ENCODE measurements around the gene SPC24.
A peak's percentile ranks its signal among the peaks of the same experiment; 100 is the strongest.
"Not testable (repeated sequence)": the region's sequence is repeated elsewhere in the genome, so short reads cannot be mapped to it uniquely, and the experiment has no call there.

Gene SPC24

GRCh38 chr19:11164296-11164695, 8.7 kb upstream of the SPC24 start:
- no peak for DNase-seq

DNA sequence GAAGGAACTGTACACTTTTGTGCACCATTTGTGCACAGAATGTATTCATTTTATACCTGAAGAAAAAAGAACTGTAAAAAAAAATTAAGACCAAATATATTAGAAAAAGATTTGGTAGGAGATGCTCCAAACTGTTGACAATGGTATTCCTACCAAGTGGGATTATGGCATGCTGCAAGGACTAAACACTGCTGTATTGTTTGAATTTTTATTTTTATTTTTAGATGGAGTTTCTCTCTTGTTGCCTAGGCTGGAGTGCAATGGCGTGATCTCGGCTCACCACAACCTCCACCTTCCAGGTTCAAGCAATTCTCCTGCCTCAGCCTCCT, 4.8 kb upstream of the SPC24 start:
- DNase-seq = not testable (repeated sequence)

DNA sequence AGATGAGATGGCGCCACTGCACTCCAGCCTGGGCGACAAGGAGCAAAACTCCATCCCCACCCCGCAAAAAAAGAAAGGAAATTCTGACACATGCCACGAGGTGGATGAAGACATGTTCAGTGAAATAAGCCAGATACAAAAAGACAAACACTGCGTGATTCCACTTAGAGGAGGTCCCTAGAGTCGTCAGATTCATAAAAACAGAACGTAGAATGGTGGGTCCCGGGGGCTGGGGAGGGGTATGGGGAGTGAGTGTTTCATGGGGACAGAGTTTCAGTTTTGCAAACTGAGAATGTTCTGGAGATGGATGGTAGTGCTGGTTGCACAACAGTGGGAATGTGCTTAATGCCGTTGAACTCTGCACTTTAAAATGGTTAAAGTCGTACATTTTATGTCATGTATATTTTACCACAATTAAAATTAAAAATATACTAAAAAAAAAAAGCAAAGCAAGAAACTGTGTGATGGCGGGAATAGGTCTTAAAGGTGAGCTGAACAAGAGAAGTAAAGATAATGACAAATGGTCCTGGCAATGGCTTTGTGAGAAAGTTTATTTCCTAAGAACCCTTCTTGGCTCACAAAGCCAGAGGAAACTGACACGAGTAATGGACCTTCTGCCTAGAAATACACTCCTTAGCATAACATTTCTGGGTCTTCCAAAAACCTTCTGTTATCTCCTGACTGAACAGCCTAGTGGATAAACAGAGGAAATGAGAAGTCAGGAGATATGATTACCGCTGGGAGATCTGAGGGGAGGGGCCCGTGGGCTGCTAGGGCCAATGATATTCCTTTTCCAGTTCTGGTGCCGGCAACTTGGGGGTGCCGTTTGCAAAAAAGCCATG, 4.2 kb upstream of the SPC24 start:
- DNase-seq = no peak

DNA sequence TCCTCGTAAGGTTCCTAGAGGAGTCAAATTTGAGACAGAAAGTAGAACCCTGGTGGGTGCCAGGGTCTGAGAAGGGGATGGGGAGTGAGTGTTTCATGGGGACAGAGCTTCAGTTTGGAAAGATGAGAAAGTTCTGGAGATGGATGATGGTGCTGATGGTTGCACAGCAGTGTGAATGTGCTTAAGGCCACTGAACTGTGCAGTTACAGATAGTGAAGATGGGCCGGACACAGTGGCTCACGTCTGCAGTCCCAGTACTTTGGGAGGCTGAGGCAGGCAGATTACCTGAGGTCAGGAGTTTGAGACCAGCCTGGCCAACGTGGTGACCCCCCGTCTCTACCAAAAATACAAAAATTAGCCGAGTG, 917 bp downstream of the SPC24 start:
- DNase-seq = no peak

DNA sequence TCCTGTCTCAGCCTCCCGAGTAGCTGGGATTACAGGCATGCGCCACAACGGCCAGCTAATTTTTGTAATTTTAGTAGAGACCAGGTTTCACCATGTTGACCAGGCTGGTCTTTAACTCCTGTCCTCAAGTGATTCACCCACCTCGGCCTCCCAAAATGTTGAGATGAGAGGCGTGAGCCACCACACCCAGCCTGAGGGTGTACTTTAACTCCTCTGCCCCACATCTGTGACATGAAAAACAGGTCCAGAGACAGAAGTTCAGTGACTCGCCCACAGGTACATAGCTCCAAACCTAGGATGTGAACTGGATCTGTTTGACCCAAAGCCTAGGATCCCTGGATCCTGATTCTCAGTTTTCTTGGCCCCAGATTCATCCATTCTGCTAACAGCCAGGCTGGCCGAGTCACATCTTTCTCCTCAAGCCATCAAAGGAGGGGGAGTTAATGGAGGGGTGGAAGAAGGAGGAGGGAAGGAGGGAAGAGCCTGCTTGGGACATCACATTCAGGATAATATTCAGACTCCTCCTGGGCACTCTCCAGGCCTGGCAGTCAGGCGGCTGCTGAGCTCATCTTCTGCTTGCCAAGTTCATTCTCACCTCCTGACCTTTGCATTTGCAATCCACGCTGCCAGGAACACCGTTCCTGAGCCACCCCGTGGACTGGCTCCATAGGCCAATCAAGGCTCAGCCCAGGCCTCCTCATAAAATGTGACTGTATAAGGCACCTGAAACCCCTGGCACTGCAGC, 3.1 kb downstream of the SPC24 start:
- DNase-seq = no peak

- no peak for DNase-seq
Observed at GRCh38 chr19:11151181-11151580, 4.4 kb downstream of the SPC24 start.

- no peak for DNase-seq
Observed at GRCh38 chr19:11148001-11148400, 7.6 kb downstream of the SPC24 start.

- DNase-seq = no peak
Observed at GRCh38 chr19:11145536-11145924, 10.1 kb downstream of the SPC24 start.

- DNase-seq = no peak
Observed at GRCh38 chr19:11142528-11143171, 12.9 kb downstream of the SPC24 start.

- DNase-seq = no peak
Observed at GRCh38 chr19:11141937-11142527, 13.6 kb downstream of the SPC24 start.

DNA sequence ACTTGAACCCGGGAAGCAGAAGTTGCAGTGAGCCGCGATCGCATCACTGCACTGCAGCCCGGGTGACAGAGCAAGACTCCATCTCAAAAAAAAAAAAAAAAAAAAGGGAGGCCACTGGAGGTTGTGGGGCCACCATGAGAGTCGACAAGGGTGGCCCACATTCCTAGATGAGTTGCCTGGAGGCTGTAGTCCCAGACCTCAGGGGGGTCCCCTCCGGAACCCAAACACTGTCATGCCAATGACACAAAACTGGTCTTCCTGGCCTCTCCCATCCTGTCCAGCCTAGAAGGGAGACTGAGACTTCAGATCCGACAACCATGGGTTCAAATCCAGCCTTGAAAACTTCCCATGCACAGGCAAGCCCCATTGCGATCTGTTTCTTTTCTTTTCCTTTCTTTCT, 14.7 kb downstream of the SPC24 start:
- no peak for DNase-seq

GRCh38 chr19:11140023-11140538, 15.5 kb downstream of the SPC24 start:
- DNase-seq = not testable (repeated sequence)

GRCh38 chr19:11138601-11139300, 16.8 kb downstream of the SPC24 start:
- no peak for DNase-seq

DNA sequence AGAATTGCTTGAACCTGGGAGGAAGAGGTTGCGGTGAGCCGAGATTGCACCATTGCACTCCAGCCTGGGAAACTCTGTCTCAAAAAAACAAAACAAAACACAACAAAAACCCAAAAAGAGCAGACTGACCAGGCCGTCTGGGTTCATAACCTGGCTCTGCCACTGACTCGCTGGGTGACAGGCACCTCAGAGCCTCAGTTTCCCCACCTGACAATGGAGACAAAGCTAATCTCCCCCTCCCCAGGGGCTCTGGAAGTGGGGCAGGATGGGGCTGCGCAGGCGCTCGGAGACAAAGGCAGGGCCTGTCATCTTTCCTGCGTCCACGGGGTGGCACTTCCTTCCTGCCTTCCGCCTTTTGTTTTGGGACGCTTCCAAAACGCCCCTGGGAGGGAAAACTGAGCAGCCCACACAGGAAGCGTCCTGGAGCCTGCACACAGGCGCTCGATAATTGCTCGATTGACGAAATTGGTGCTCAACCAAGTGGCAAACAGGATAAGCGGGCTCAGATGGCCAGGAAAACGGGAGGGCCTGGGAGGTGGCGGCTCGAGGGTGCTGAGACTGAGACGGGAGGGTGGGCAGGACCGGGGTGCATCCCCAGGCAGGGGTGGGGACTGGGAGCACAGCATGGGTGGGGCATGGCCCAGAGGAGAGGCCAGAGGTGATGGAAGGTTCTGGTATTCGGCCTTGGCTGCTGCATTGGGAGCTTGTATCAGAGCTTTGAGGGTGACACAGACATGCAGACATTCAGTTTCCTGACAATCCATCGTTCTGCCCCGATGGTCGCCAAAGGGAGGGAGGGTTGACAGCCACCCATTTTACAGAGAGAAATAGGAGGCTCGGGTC, 17.8 kb downstream of the SPC24 start:
- peak; percentile 67 for DNase-seq

DNA sequence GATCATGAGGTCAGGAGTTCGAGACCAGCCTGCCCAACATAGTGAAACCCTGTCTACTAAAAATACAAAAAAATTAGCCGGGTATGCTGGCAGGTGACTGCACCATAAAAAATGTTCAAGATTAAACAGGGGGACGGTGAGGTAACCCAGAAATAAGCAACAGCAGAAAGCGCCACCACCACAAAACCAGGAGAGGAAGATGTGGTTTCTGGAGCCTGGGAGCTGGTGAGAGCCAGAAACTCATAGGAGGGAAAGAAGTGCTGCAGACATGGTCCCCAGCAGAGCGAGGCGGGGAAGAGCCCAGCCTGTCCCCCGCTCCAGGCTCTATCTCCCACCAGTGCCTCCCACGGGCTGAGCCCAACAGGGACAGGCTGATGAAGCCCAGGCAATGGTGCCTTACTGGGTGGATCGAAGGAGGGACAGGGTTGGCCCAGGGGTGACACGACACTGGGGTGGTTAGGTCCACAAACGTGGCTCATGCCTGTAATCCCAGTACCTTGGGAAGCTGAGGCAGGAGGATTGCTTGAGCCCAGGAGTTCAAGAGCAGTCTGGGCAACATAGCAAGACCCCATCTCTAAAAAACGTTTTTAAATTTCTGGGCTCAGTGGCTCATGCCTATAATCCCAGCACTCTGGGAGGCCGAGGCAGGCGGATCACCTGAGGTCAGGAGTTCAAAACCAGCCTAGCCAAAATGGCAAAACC, 19.0 kb downstream of the SPC24 start:
- DNase-seq = no peak

GRCh38 chr19:11131471-11131870, 24.1 kb downstream of the SPC24 start:
- no peak for DNase-seq

- peak; percentile 80 for DNase-seq
Observed at GRCh38 chr19:11130824-11131455, 24.6 kb downstream of the SPC24 start.

- DNase-seq = no peak
Observed at GRCh38 chr19:11127905-11128304, 27.7 kb downstream of the SPC24 start.

GRCh38 chr19:11125994-11126685, 29.4 kb downstream of the SPC24 start:
- peak; percentile 81 for DNase-seq

GRCh38 chr19:11124157-11124556, 31.4 kb downstream of the SPC24 start:
- DNase-seq = not testable (repeated sequence)

Data from CD4-positive, alpha-beta T cell treated with Interleukin-17A for 1 hour (primary cell).